GM21619 (cell line): ENCODE measurements around the gene COL8A1.

Experiments used
- ATAC-seq: cut with Tn5 transposase; IDR thresholded peaks from one replicate; pipeline ENCODE4 v1.9.1; 2021; ENCODE audit not compliant: unreplicated experiment

The COL8A1 gene

GRCh38 chr3:99753268-99753975 lies 115.0 kb downstream of the COL8A1 start:
- peak; percentile 93 for ATAC-seq

- no peak for ATAC-seq
These were observed 117.4 kb downstream of the COL8A1 start for GRCh38 chr3:99755831-99756230.

- no peak for ATAC-seq
These were observed 119.6 kb downstream of the COL8A1 start for GRCh38 chr3:99757966-99758365.

- ATAC-seq: no peak
These were observed 120.2 kb downstream of the COL8A1 start for GRCh38 chr3:99758502-99759177.

GRCh38 chr3:99760031-99760430 lies 121.6 kb downstream of the COL8A1 start:
- ATAC-seq: no peak

- ATAC-seq: no peak
These were observed 122.2 kb downstream of the COL8A1 start for GRCh38 chr3:99760629-99761028.

GRCh38 chr3:99761415-99762165 lies 123.2 kb downstream of the COL8A1 start:
- no peak for ATAC-seq

- no peak for ATAC-seq
These were observed 124.5 kb downstream of the COL8A1 start for GRCh38 chr3:99762901-99763300.

- no peak for ATAC-seq
These were observed 126.0 kb downstream of the COL8A1 start for GRCh38 chr3:99764377-99764776.

GRCh38 chr3:99765042-99765942 lies 126.9 kb downstream of the COL8A1 start:
- no peak for ATAC-seq

GRCh38 chr3:99767291-99767690 lies 128.9 kb downstream of the COL8A1 start:
- no peak for ATAC-seq

- no peak for ATAC-seq
These were observed 129.7 kb downstream of the COL8A1 start for GRCh38 chr3:99768126-99768525.

GRCh38 chr3:99768808-99769501 lies 130.6 kb downstream of the COL8A1 start:
- ATAC-seq: no peak

GRCh38 chr3:99772171-99772570 lies 133.8 kb downstream of the COL8A1 start:
- ATAC-seq: no peak

- no peak for ATAC-seq
These were observed 134.3 kb downstream of the COL8A1 start for GRCh38 chr3:99772671-99773070.

- peak; percentile 95 for ATAC-seq
These were observed 136.1 kb downstream of the COL8A1 start for GRCh38 chr3:99774467-99774866.

- no peak for ATAC-seq
These were observed 138.3 kb downstream of the COL8A1 start for GRCh38 chr3:99776516-99777209.

GRCh38 chr3:99777210-99777549 lies 138.8 kb downstream of the COL8A1 start:
- no peak for ATAC-seq

GRCh38 chr3:99777708-99778107 lies 139.3 kb downstream of the COL8A1 start:
- ATAC-seq: no peak

GRCh38 chr3:99780749-99781148 lies 142.4 kb downstream of the COL8A1 start:
- no peak for ATAC-seq
